K562 (cell line): Measurements from ENCODE around the gene GRID2IP. TPM values are rescaled to one million over a fixed set of nuclear protein-coding genes. Genes with fewer than 3 reads are reported as not detected.

Source experiments
- CBFA2T2 ChIP-seq: fragments of 450-650 bp; conservative IDR thresholded peaks from 2 replicates; pipeline ENCODE4 v1.6.1; 2017; ENCODE audit warnings: mild to moderate bottlenecking
- CHD7 ChIP-seq: fragments of 200-600 bp; sonication (generic); IDR thresholded peaks from one replicate; pipeline ENCODE4 v1.6.1; 2012; ENCODE audit warnings: mild to moderate bottlenecking, low read depth, low read length, inconsistent platforms
- ETV6 ChIP-seq, 3 experiments: fragments of 150-350 bp in 1 of 3; sonication (generic) in 1 of 3; formaldehyde crosslinking in 1 of 3; IDR thresholded peaks; 2 replicates each; pipeline versions ENCODE4 v1.6.1 to v1.8.0; 2014 to 2022; ENCODE audit warnings: borderline replicate concordance in 2 of 3, low read depth in 2 of 3, antibody characterized with exemption in 1 of 3, low read length in 1 of 3, mild to moderate bottlenecking in 1 of 3, missing genetic modification reagents in 1 of 3
- EWSR1 ChIP-seq: fragments of 450-650 bp; IDR thresholded peaks from 2 replicates; pipeline ENCODE4 v1.6.1; 2018; ENCODE audit warnings: borderline replicate concordance, mild to moderate bottlenecking, low read depth, moderate library complexity; ENCODE audit not compliant: partially characterized antibody
- IRF9 ChIP-seq: fragments of 450-650 bp; IDR thresholded peaks from 2 replicates; pipeline ENCODE4 v1.6.1; 2016; ENCODE audit warnings: missing biosample characterization, missing genetic modification characterization
- KLF10 ChIP-seq: fragments of 250-450 bp; sonication (Bioruptor Pico); IDR thresholded peaks from 2 replicates; pipeline ENCODE4 v1.6.1; 2021; ENCODE audit warnings: matching md5 sums
- MCM2 ChIP-seq: fragments of 450-650 bp; IDR thresholded peaks from 2 replicates; pipeline ENCODE4 v1.6.1; 2017; ENCODE audit warnings: low read depth, mild to moderate bottlenecking
- MECOM ChIP-seq: fragments of 250-450 bp; sonication (Bioruptor Pico); IDR thresholded peaks from 2 replicates; pipeline ENCODE4 v1.8.0; 2022; ENCODE audit warnings: inconsistent platforms
- RAD21 ChIP-seq, 2 experiments: fragments of 250-450 bp in 1 of 2; fragments of 450-650 bp in 1 of 2; sonication (Bioruptor Pico) in 1 of 2; formaldehyde crosslinking in 1 of 2; IDR thresholded peaks in 1 of 2; conservative IDR thresholded peaks in 1 of 2; 2 replicates each; pipeline versions ENCODE4 v1.4.0 to v1.8.0; 2020 to 2022; ENCODE audit warnings: mild to moderate bottlenecking in 2 of 2, moderate library complexity in 1 of 2
- ZBTB34 ChIP-seq: fragments of 250-450 bp; sonication (Bioruptor Pico); IDR thresholded peaks from 2 replicates; pipeline ENCODE4 v1.8.0; 2021; ENCODE audit warnings: mild to moderate bottlenecking, moderate library complexity
- ZNF785 ChIP-seq: fragments of 250-450 bp; sonication (Bioruptor Pico); IDR thresholded peaks from 2 replicates; pipeline ENCODE4 v1.4.0; 2020; ENCODE audit warnings: mild to moderate bottlenecking
- polyA plus RNA-seq, 8 experiments: library from polyadenylated mRNA; depleted of rRNA in 4 of 8; stranded (reverse) in 5 of 8; unstranded in 3 of 8; fragments of >200 nt; fragmentation: Nextera tagmentation in 2 of 8; fragmentation: Illumina TruSeq in 1 of 8; extraction: Ambion mirVana in 2 of 8; extraction: Trizol in 1 of 8; gene quantifications; 2 replicates each; pipeline versions ENCODE4 v1.2.1 to v1.2.3, GENCODE V29; 2011 to 2014; ENCODE audit warnings: inconsistent platforms in 1 of 8, missing spikeins in 1 of 8
- total RNA-seq, 7 experiments: library from RNA; depleted of rRNA in 6 of 7; stranded (reverse); fragments of >200 nt in 6 of 7; fragmentation: Illumina TruSeq in 2 of 7; extraction: Trizol in 2 of 7; gene quantifications; 2 replicates each; pipeline versions ENCODE4 v1.2.1 to v1.2.3, GENCODE V29; 2011 to 2021; ENCODE audit warnings: low replicate concordance in 1 of 7

The GRID2IP gene
- total and polyA plus RNA-seq, 9 of the 15 experiments (the other 6 are each of a cell fraction or from before 2014, with no cell fraction given) = not detected

- TF ChIP-seq MCM2 = no peak
- no peak for TF ChIP-seq RAD21 (CRISPR knock-in tag; conservative IDR thresholded peaks at IDR 0.05 in 1 of 2, IDR thresholded peaks at IDR 0.05 in 1 of 2)
- TF ChIP-seq IRF9 (tag) = no peak
- peak in 1 of 2 experiments; percentile 53; a peak in 1 of 4 replicates for TF ChIP-seq ETV6 (IDR thresholded peaks at IDR 0.05; ENCODE audit: borderline replicate concordance in 1 of 2, low read depth in 2 of 2, low read length in 1 of 2)
- TF ChIP-seq ETV6 (CRISPR knock-in tag; IDR thresholded peaks at IDR 0.05; ENCODE audit: borderline replicate concordance) = no peak
- no peak for TF ChIP-seq CHD7
- peak; percentile 99 for TF ChIP-seq CBFA2T2
- no peak for TF ChIP-seq EWSR1
- TF ChIP-seq KLF10 (CRISPR knock-in tag) = no peak
- TF ChIP-seq ZNF785 = no peak
- TF ChIP-seq MECOM (CRISPR knock-in tag) = no peak
- no peak for TF ChIP-seq ZBTB34 (CRISPR knock-in tag)
Observed at GRCh38 chr7:6451224-6451705, 100.0 kb downstream of the GRID2IP start (continued).
